AG04449 (cell line): ENCODE data around the gene GPANK1.

ENCODE experiments used
- CTCF ChIA-PET: fragments of 350-600 bp; formaldehyde crosslinking; extraction: SDS; loops from one replicate; lab custom pipeline; 2021; ENCODE audit warnings: antibody characterized with exemption; lab: Yijun Ruan, JAX
- POLR2A ChIA-PET: fragments of 400-600, 350-600 bp; formaldehyde crosslinking; extraction: SDS; loops from one replicate; lab custom pipeline; 2020; ENCODE audit warnings: antibody characterized with exemption, inconsistent platforms; lab: Yijun Ruan, JAX
- DNase-seq: peaks from one replicate; pipeline ENCODE4 v3.0.0-alpha.2; 2010; ENCODE audit warnings: low read depth, low spot score
- H3K4me3 ChIP-seq: 2 replicates; pipeline ENCODE4 v1.5.1; 2011; ENCODE audit warnings: low read depth, mild to moderate bottlenecking, control low read depth, low read length
- TF ChIP-seq, protein P1 (sequence below): IDR thresholded peaks from one replicate; pipeline ENCODE4 v1.5.1; 2011; ENCODE audit warnings: mild to moderate bottlenecking, moderate library complexity, low read length, control low read depth, inconsistent platforms; ENCODE audit not compliant: insufficient read depth; ENCODE audit errors: missing control alignments

GPANK1 gene

DNA sequence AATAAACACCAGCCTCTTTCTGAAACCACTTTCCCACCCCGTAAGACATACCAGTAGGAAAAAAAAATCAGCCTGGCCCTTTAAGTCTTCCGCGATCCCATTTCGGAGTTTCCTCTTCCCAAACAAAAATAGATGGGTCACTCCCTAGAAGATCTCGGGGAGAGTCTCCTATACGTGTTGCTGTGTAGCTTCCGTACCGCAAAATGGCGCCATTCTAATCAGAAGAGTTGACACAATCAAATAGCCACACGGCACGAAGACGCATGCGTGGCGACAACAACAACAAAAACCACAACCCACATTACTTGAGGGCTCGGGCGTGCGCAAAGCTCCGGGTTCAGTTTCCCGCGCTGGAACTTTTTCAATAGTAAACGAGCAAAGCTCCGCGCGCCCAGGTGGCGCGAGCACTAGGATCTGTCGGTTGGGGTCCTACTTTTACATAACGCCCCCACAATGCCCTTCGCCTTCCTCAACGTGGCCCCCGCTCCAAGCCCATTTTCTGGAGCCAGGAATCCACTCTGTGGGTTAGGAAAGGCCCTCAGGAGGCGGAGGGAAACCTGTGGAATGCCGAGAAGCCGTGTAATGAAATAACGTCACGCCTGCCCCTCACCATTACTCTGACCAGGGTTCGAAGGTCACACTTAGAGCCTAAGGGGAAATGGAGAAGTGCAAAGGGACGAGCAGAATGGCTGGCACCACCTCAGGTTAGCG, at the start of gene GPANK1:
Gene GPANK1 (minus strand): TSS at position 208 of the 711 bp plus-strand sequence. CDS start 519 bp downstream, outside the sequence.
- POLR2A ChIA-PET: interaction anchor here (1.5 to 3.5 kb wide), 3 partner anchors 12 to 232 kb away, joined by 3 to 31 read pairs (median 7); partner anchors contain the start of genes ABHD16A, BAG6 and EHMT2
- CTCF ChIA-PET: interaction anchor here (0.9 to 2.2 kb wide), 4 partner anchors 9 to 119 kb away, joined by 3 to 19 read pairs (median 6); partner anchors contain the start of genes APOM, ATP6V1G2, BAG6 and LY6G5C
- DNase-seq: no peak

DNA sequence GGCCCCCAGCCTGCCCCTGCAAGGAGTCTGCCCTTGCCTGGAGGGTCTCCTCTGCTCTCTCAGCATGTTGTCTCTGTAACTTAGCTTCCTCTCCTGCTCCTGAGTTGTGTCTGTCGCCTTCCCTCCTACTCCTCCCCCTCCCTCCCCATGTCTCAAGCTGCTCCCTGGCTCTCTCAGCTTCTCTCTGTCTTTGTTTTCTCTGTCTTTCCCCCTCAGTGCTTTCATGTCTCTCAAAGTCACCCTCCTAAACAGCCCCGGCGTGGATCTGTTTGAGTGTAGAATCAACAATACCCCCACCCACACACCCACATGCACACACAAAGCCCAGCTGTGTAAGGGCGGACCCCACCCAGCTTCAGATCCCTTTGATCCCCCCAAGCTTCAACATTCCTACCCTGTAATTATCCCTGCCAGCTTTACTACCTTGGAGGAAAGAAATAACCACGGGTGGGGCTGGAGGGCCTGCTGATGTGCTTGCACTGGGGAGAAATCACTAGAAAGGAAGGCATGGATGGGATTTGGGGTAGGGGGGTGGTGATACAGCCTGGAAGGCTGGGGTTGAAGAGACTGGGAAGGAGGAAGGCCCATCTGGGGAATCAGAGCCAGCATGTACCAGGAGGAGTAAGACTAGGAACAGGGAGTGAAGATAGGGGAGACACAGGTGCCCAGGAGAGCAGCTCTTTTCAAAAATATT, 49.3 kb upstream of the GPANK1 start:
- no peak overlapping the region for H3K4me3 ChIP-seq
- ChIA-PET POLR2A (interaction anchor here (0.6 to 0.8 kb wide), 2 partner anchors 19 to 113 kb away, joined by 4 read pairs; partner anchors contain the start of gene HSPA1B), CTCF (interaction anchor here (0.6 to 3.0 kb wide), 3 partner anchors 14 to 116 kb away, joined by 3 to 12 read pairs (median 4); partner anchors contain the start of gene DDAH2)
- DNase-seq: no peak
- TF ChIP-seq, protein P1, sequence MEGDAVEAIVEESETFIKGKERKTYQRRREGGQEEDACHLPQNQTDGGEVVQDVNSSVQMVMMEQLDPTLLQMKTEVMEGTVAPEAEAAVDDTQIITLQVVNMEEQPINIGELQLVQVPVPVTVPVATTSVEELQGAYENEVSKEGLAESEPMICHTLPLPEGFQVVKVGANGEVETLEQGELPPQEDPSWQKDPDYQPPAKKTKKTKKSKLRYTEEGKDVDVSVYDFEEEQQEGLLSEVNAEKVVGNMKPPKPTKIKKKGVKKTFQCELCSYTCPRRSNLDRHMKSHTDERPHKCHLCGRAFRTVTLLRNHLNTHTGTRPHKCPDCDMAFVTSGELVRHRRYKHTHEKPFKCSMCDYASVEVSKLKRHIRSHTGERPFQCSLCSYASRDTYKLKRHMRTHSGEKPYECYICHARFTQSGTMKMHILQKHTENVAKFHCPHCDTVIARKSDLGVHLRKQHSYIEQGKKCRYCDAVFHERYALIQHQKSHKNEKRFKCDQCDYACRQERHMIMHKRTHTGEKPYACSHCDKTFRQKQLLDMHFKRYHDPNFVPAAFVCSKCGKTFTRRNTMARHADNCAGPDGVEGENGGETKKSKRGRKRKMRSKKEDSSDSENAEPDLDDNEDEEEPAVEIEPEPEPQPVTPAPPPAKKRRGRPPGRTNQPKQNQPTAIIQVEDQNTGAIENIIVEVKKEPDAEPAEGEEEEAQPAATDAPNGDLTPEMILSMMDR: no peak

More for the DNA sequence above, at the start of gene GPANK1:
- peak within 1 kb of the TSS; percentile 98 for H3K4me3 ChIP-seq
- TF ChIP-seq, protein P1: no peak

DNA sequence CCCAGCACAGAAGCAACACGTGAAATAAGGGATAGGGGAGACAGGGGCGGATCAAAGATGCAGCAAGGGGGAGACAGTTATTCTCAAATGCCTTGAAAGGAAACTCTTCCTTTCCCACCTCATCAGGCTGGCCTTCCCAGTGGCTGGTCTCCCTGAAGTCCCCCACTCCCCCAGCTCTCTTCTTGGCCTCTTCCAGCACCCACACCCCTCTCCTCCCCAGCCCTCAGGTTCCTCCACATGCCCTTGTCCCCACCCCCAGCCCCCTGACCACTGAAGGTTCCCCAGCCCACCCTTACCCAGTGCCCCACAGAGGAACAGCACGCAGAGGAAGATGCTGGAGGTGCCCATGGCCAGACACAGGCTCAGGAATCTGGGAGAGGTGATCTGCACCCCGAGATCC, 48.7 kb upstream of the GPANK1 start:
- CTCF ChIA-PET: interaction anchor here (1.8 to 3.0 kb wide), 2 partner anchors 16 to 117 kb away, joined by 4 to 12 read pairs; partner anchors contain the start of gene DDAH2
- TF ChIP-seq, protein P1: no peak
- DNase-seq: no peak
- POLR2A ChIA-PET: interaction anchor here (0.8 kb wide), 1 partner anchor 114 kb away, joined by 4 read pairs; the partner anchor contains the start of gene HSPA1B
- H3K4me3 ChIP-seq: no peak overlapping the region

DNA sequence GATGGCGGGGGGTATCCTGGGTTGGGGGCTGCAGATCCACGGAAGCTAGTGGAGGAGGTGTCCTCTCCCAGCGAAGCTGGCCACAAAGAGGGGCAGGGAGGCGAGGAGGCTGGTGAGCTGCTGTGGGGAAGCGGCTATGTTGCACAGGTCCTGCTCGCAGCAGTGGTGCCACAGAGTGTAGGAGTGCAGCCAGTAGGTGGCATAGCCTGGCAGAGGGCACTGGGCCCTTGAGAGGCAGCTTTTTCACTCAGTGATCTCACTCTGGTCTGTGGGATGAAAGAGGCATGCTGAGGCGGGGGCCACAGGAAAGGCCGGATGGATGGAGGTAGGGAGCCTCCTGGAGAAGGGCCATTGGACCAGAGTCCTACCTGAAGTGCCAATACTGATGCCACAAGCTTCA, 47.5 kb upstream of the GPANK1 start:
- POLR2A ChIA-PET: interaction anchor here (1.4 kb wide), 1 partner anchor 15 kb away, joined by 5 read pairs; no protein-coding TSS in a partner anchor
- no peak for DNase-seq

DNA sequence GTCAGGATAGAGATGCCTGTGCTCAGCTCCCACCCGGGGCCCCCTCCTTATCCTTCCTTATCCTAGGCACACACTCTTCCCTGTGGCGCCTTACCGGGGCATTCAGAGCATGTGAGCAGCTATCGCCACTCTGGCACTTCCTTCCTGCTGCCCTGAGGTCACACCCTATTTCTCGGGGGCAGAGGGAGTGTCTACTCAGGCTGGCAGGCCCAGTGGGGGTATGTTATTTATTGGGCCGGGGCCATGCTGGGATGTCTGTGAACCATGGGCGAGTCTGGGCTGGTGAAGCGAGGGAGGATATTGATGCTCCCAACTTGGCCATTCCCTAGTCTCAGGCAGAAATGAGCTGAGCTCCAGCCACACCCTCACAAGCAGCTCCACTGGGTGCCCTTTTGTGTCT, 46.4 kb upstream of the GPANK1 start:
- no peak overlapping the region for H3K4me3 ChIP-seq
- CTCF ChIA-PET: interaction anchor here (0.8 to 1.1 kb wide), 2 partner anchors 19 to 30 kb away, joined by 3 read pairs; partner anchors contain the start of gene LY6G5C
- POLR2A ChIA-PET: interaction anchor here (1.4 kb wide), 1 partner anchor 16 kb away, joined by 5 read pairs; no protein-coding TSS in a partner anchor
- DNase-seq: no peak
- TF ChIP-seq, protein P1: no peak

More for the DNA sequence above, 47.5 kb upstream of the GPANK1 start:
- TF ChIP-seq, protein P1: peak; percentile 21
- CTCF ChIA-PET: interaction anchor here (0.8 to 1.8 kb wide), 3 partner anchors 10 to 118 kb away, joined by 3 to 4 read pairs (median 3); partner anchors contain the start of gene LY6G5C
- no peak overlapping the region for H3K4me3 ChIP-seq
